GM12878 (cell line): ENCODE results near the gene YKT6. TPM values are rescaled to one million over a fixed set of nuclear protein-coding genes. Genes with fewer than 3 reads are reported as not detected.

Source experiments
- ATAC-seq: fragments of 200-7000 bp; cut with Tn5 transposase; 3 replicates; pipeline ENCODE4 v1.9.1; 2020; ENCODE audit warnings: mild to moderate bottlenecking, moderate library complexity
- BruUV-seq: library from RNA; stranded (reverse); fragments of 400-500 nt; replicated peaks from 2 replicates; lab custom pipeline; 2021; lab: Mats Ljungman, UMichigan
- CTCF ChIA-PET: fragments of 300-600 bp; sonication (Branson Sonifier 250); formaldehyde crosslinking; extraction: SDS; loops from one replicate; lab custom pipeline; 2021; ENCODE audit warnings: inconsistent platforms; lab: Yijun Ruan, JAX
- POLR2A ChIA-PET: fragments of 350-600 bp; formaldehyde crosslinking; extraction: SDS; loops from one replicate; lab custom pipeline; 2021; ENCODE audit warnings: inconsistent platforms; lab: Charles Lee
- RAD21 ChIA-PET: fragments of 300-600 bp; sonication (Branson Sonifier 250); formaldehyde crosslinking; loops from one replicate; lab custom pipeline; 2023; ENCODE audit warnings: antibody characterized with exemption; ENCODE audit not compliant: unreplicated experiment; lab: Charles Lee
- SMC1A ChIA-PET: fragments of 300-600 bp; sonication (Branson Sonifier 250); formaldehyde crosslinking; loops from one replicate; lab custom pipeline; 2023; ENCODE audit not compliant: unreplicated experiment, uncharacterized antibody; lab: Charles Lee
- DNase-seq: peaks from one replicate; pipeline ENCODE4 v3.0.0-alpha.2; 2011; ENCODE audit warnings: low read depth, low spot score
- FAIRE-seq: peaks from 3 replicates; lab custom pipeline; 2011; peaks lifted over from hg19 to GRCh38; lab: Jason Lieb, UNC
- H2AFZ ChIP-seq: 2 replicates; pipeline ENCODE4 v1.6.0; 2011; ENCODE audit warnings: low read depth, low read length, control low read depth; ENCODE audit not compliant: control insufficient read depth
- H3K27ac ChIP-seq: 2 replicates; pipeline ENCODE4 v1.5.1; 2011; ENCODE audit warnings: control low read depth; ENCODE audit not compliant: control insufficient read depth, insufficient read depth
- H3K27me3 ChIP-seq, 2 experiments: replicated peaks in 1 of 2; 2 replicates each; pipeline versions ENCODE4 v1.6.0 to v1.6.1; 2011; ENCODE audit warnings: low read length in 1 of 2; ENCODE audit not compliant: control insufficient read depth in 2 of 2, insufficient read depth in 2 of 2
- H3K36me3 ChIP-seq, 2 experiments: 2 replicates each; pipeline ENCODE4 v1.5.1; 2011; ENCODE audit warnings: low read length in 1 of 2; ENCODE audit not compliant: control insufficient read depth in 2 of 2, insufficient read depth in 2 of 2
- H3K4me1 ChIP-seq: 2 replicates; pipeline ENCODE4 v1.6.1; 2011; ENCODE audit warnings: mild to moderate bottlenecking, low read length, moderate library complexity, mixed read lengths; ENCODE audit not compliant: control insufficient read depth, insufficient read depth
- H3K4me2 ChIP-seq: 2 replicates; pipeline ENCODE4 v1.6.0; 2011; ENCODE audit warnings: control low read depth; ENCODE audit not compliant: control insufficient read depth, insufficient read depth
- H3K4me3 ChIP-seq: fragments of 200-600 bp; sonication (generic); 2 replicates; pipeline ENCODE4 v1.5.1; 2016
- H3K79me2 ChIP-seq: 2 replicates; pipeline ENCODE4 v1.6.0; 2011; ENCODE audit warnings: low read length; ENCODE audit not compliant: control insufficient read depth, insufficient read depth
- H3K9ac ChIP-seq: 2 replicates; pipeline ENCODE4 v1.8.0; 2011; ENCODE audit warnings: low read length, control low read depth, mixed read lengths; ENCODE audit not compliant: control insufficient read depth, insufficient read depth
- H3K9me3 ChIP-seq: replicated peaks from 3 replicates; pipeline ENCODE4 v1.5.1; 2011; ENCODE audit warnings: mild to moderate bottlenecking, low read length; ENCODE audit not compliant: control insufficient read depth, insufficient read depth
- H4K20me1 ChIP-seq: 2 replicates; pipeline ENCODE4 v1.6.0; 2011; ENCODE audit not compliant: control insufficient read depth, insufficient read depth
- CBX3 ChIP-seq: fragments of 200-600 bp; sonication (generic); IDR thresholded peaks from 2 replicates; pipeline ENCODE4 v1.6.1; 2016; ENCODE audit warnings: low read depth, borderline replicate concordance
- EGR1 ChIP-seq, 2 experiments: IDR thresholded peaks; 1 replicate in 1 of 2; 2 replicates in 1 of 2; pipeline ENCODE4 v1.6.1; 2011 to 2012; ENCODE audit warnings: low read depth in 2 of 2, low read length in 2 of 2, borderline replicate concordance in 1 of 2, mild to moderate bottlenecking in 1 of 2, moderate library complexity in 1 of 2
- EZH2 ChIP-seq: IDR thresholded peaks from 2 replicates; pipeline ENCODE4 v1.6.1; 2012; ENCODE audit warnings: low read depth, mild to moderate bottlenecking, control low read depth, inconsistent platforms, low read length, borderline replicate concordance; ENCODE audit not compliant: control insufficient read depth
- HCFC1 ChIP-seq: fragments of 150-350 bp; IDR thresholded peaks from 2 replicates; pipeline ENCODE4 v1.6.1; 2014; ENCODE audit warnings: low read length
- LARP7 ChIP-seq: fragments of 450-650 bp; IDR thresholded peaks from 2 replicates; pipeline ENCODE4 v1.6.1; 2017; ENCODE audit warnings: mild to moderate bottlenecking
- MLLT1 ChIP-seq: fragments of 450-650 bp; IDR thresholded peaks from 2 replicates; pipeline ENCODE4 v1.6.1; 2016; ENCODE audit warnings: mild to moderate bottlenecking
- NFXL1 ChIP-seq: fragments of 450-650 bp; IDR thresholded peaks from 2 replicates; pipeline ENCODE4 v1.6.1; 2017; ENCODE audit warnings: antibody characterized with exemption, mild to moderate bottlenecking, borderline replicate concordance
- NRF1 ChIP-seq: conservative IDR thresholded peaks from 2 replicates; pipeline ENCODE4 v1.6.1; 2011; ENCODE audit warnings: mild to moderate bottlenecking, low read depth, low read length, improper control_type of control experiment
- PRDM15 ChIP-seq: fragments of 450-650 bp; formaldehyde crosslinking; IDR thresholded peaks from 2 replicates; pipeline ENCODE4 v1.4.0; 2020; ENCODE audit warnings: mild to moderate bottlenecking, moderate library complexity
- RUNX3 ChIP-seq: IDR thresholded peaks from 2 replicates; pipeline ENCODE4 v1.6.1; 2012; ENCODE audit warnings: low read length, inconsistent platforms
- SMAD1 ChIP-seq: fragments of 450-650 bp; IDR thresholded peaks from 2 replicates; pipeline ENCODE4 v1.6.1; 2018; ENCODE audit warnings: mild to moderate bottlenecking, low read depth; ENCODE audit not compliant: partially characterized antibody
- SMAD5 ChIP-seq: IDR thresholded peaks from 2 replicates; pipeline ENCODE4 v1.6.1; 2016; ENCODE audit warnings: antibody characterized with exemption, low read depth
- STAT3 ChIP-seq: IDR thresholded peaks from 2 replicates; pipeline ENCODE4 v1.6.1; 2011; ENCODE audit warnings: low read depth, low read length, improper control_type of control experiment
- ZBTB11 ChIP-seq: fragments of 450-650 bp; formaldehyde crosslinking; IDR thresholded peaks from 2 replicates; pipeline ENCODE4 v1.5.0; 2022; ENCODE audit warnings: mild to moderate bottlenecking, missing genetic modification characterization
- ZBTB33 ChIP-seq: fragments of 450-650 bp; IDR thresholded peaks from 2 replicates; pipeline ENCODE4 v1.6.1; 2017; ENCODE audit warnings: mild to moderate bottlenecking
- WGBS: methylation state at CpG from one replicate; pipeline ENCODE4 v1.1.6; 2016; ENCODE audit warnings: low lambda C conversion rate; ENCODE audit not compliant: insufficient replicate concordance, insufficient coverage; ENCODE audit errors: missing lambda C conversion rate; 5-methylcytosine and 5-hydroxymethylcytosine counted together
- in situ Hi-C: fragments of 300-500 bp; cut with MboI; formaldehyde crosslinking; loops from 9 replicates; pipeline ENCODE4 v1.14.3; 2018; ENCODE audit warnings: mixed read lengths
- intact Hi-C: fragments of 100-400 bp; cut with micrococcal nuclease; formaldehyde crosslinking; loops from one replicate; pipeline ENCODE4 v1.14.2; 2022; ENCODE audit not compliant: unreplicated experiment
- polyA plus RNA-seq, 11 experiments: library from polyadenylated mRNA; depleted of rRNA in 4 of 11; unstranded in 6 of 11; stranded (reverse) in 5 of 11; fragments of >200 nt; fragmentation: Nextera tagmentation in 4 of 11; fragmentation: Illumina TruSeq in 1 of 11; extraction: Ambion mirVana in 4 of 11; extraction: Trizol in 1 of 11; gene quantifications; 1 replicate in 1 of 11; 2 replicates in 10 of 11; pipeline versions ENCODE4 v1.2.1 to v1.2.3, GENCODE V29; 2011 to 2016; ENCODE audit warnings: inconsistent platforms in 2 of 11, missing spikeins in 2 of 11, low read depth in 1 of 11
- total RNA-seq, 4 experiments: library from RNA; depleted of rRNA in 3 of 4; stranded (reverse); fragments of >200 nt in 3 of 4; fragmentation: Illumina TruSeq in 1 of 4; extraction: Trizol in 1 of 4; gene quantifications; 2 replicates each; pipeline versions ENCODE4 v1.2.1 to v1.2.3, GENCODE V29; 2013 to 2021

YKT6 gene
- total and polyA plus RNA-seq, 10 of the 15 experiments (the other 5 are each of a cell fraction or from before 2014, with no cell fraction given), result 1.7 to 95.2 (median 70.5) TPM

- no peak overlapping the region for H3K9ac ChIP-seq
- intact Hi-C loops, result no loop called here
- H2AFZ ChIP-seq, result no peak overlapping the region
- no peak overlapping the region for H3K4me3 ChIP-seq
- no peaks in the 10 kb centered on the region for H3K79me2 ChIP-seq
- no peak overlapping the region for H3K27ac ChIP-seq
- POLR2A ChIA-PET, result no interaction called here
- CTCF ChIA-PET, result interaction anchor here (1.9 kb wide), 1 partner anchor 11 kb away, joined by 5 read pairs; no protein-coding TSS in a partner anchor
- RAD21 ChIA-PET, result no interaction called here
- H3K9me3 ChIP-seq, result no peaks in the 10 kb centered on the region
- in situ Hi-C loops, result no loop called here
- H3K4me2 ChIP-seq, result no peak overlapping the region
- no peaks in the 10 kb centered on the region for H3K4me1 ChIP-seq
- H3K36me3 ChIP-seq, result no peaks in the 10 kb centered on the region
- H3K27me3 ChIP-seq, result no peaks in the 10 kb centered on the region
- no TSS peak for BruUV-seq
- no peak for ATAC-seq
- no peaks in the 10 kb centered on the region for H4K20me1 ChIP-seq
- FAIRE-seq, result no peak
- WGBS, result 39% methylated on average over 7 of the region's 7 CpGs
- no peak for DNase-seq
- SMC1A ChIA-PET, result no interaction called here
- no peak for TF ChIP-seq NRF1
- TF ChIP-seq EZH2, result no peak
- TF ChIP-seq EGR1 (IDR thresholded peaks at IDR 0.05; ENCODE audit: borderline replicate concordance in 1 of 2, low read depth in 2 of 2, low read length in 2 of 2), result no peak
- TF ChIP-seq SMAD1, result no peak
- TF ChIP-seq MLLT1, result no peak
- TF ChIP-seq NFXL1, result no peak
- TF ChIP-seq ZBTB11 (CRISPR knock-in tag), result no peak
- TF ChIP-seq STAT3, result no peak
- no peak for TF ChIP-seq PRDM15
- TF ChIP-seq LARP7, result no peak
- TF ChIP-seq RUNX3, result no peak
- TF ChIP-seq ZBTB33, result no peak
- TF ChIP-seq CBX3, result no peak
- no peak for TF ChIP-seq SMAD5
- no peak for TF ChIP-seq HCFC1
Observed at GRCh38 chr7:44230286-44230685, 29.5 kb downstream of the YKT6 start.
